HEK293 (cell line): ENCODE results near the gene BIN2.

Source experiments
- ZNF549 ChIP-seq: fragments of 450-650 bp; IDR thresholded peaks from 2 replicates; pipeline ENCODE4 v1.5.1; 2018; ENCODE audit warnings: missing biosample characterization, missing genetic modification characterization, mild to moderate bottlenecking, inconsistent platforms, moderate library complexity
- ZXDB ChIP-seq: fragments of 450-650 bp; formaldehyde crosslinking; IDR thresholded peaks from 2 replicates; pipeline ENCODE4 v1.5.1; 2016; ENCODE audit warnings: missing biosample characterization, missing genetic modification characterization
- TF ChIP-seq, protein P1 (sequence below): fragments of 450-650 bp; formaldehyde crosslinking; IDR thresholded peaks from 2 replicates; pipeline ENCODE4 v1.5.1; 2016; ENCODE audit warnings: missing biosample characterization, missing genetic modification characterization
- TF ChIP-seq, protein P2 (sequence below): fragments of 450-650 bp; formaldehyde crosslinking; IDR thresholded peaks from 2 replicates; pipeline ENCODE4 v1.5.1; 2016; ENCODE audit warnings: missing biosample characterization, missing genetic modification characterization

DNA sequence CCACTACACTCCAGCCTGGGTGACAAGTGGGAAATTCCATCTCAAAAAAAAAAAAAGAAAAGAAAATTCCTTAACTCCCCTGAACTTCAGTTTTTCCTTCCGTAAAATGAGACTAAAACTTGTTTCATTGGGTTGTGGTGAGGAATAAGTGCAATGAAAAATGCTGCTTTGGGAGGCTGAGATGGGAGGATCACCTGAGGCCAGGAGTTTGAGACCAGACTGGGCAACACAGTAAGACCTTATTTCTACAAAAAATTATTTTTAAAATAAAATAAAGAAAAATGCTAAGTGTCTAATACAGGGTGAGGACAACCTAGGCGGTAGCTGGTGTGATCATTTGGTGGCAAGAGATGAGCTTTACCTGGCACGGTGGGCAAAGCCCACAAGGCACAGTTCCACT lies 60.6 kb downstream of the BIN2 start:
- TF ChIP-seq, protein P1, sequence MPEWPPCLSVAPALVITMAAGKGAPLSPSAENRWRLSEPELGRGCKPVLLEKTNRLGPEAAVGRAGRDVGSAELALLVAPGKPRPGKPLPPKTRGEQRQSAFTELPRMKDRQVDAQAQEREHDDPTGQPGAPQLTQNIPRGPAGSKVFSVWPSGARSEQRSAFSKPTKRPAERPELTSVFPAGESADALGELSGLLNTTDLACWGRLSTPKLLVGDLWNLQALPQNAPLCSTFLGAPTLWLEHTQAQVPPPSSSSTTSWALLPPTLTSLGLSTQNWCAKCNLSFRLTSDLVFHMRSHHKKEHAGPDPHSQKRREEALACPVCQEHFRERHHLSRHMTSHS (tag by site-specific recombination) = no peak
- TF ChIP-seq, protein P2, sequence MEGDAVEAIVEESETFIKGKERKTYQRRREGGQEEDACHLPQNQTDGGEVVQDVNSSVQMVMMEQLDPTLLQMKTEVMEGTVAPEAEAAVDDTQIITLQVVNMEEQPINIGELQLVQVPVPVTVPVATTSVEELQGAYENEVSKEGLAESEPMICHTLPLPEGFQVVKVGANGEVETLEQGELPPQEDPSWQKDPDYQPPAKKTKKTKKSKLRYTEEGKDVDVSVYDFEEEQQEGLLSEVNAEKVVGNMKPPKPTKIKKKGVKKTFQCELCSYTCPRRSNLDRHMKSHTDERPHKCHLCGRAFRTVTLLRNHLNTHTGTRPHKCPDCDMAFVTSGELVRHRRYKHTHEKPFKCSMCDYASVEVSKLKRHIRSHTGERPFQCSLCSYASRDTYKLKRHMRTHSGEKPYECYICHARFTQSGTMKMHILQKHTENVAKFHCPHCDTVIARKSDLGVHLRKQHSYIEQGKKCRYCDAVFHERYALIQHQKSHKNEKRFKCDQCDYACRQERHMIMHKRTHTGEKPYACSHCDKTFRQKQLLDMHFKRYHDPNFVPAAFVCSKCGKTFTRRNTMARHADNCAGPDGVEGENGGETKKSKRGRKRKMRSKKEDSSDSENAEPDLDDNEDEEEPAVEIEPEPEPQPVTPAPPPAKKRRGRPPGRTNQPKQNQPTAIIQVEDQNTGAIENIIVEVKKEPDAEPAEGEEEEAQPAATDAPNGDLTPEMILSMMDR (tag by site-specific recombination) = no peak
- TF ChIP-seq ZXDB (tag by site-specific recombination) = no peak
- no peak for TF ChIP-seq ZNF549 (tag by site-specific recombination)
